ENCODE measurements around the gene CDK5RAP3. TPM values are rescaled to one million over a fixed set of nuclear protein-coding genes. Genes with fewer than 3 reads are reported as not detected.

Gene CDK5RAP3
- total and polyA plus RNA-seq, 2 of the 13 experiments (the other 11 are each of a cell fraction or from before 2014, with no cell fraction given), result 128 to 154 TPM

DNA sequence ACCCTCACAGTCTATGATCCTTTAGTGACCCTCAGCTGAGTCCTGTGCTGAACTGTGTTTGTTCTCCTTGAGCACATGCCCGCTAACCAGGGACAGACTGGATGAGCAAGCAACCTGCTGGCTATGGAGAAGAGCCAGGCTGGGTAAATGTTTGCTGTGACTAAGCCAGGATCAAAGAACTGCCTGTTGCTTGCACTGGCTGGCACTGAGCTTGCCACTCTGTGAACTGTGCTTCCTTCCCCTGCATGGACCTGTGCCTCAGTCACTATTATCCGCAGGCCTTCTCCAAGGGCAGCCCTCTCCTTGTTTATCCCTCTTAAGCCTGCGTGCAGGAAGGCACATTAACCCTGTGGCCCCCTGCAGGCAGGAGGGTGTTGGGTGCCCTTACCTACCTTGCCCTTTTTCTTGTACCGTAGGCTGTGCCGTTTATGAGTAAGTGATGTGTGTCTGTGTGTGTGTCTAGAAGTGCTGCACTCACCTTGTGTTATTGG lies 22.2 kb upstream of the CDK5RAP3 start (continued):
- TF ChIP-seq MAZ (IDR thresholded peaks at IDR 0.05; ENCODE audit: borderline replicate concordance, low read depth, low read length), result 0 out of 2 replicates have a peak, but pooled peaks have one; percentile 22
- TF ChIP-seq MAZ (CRISPR knock-in tag; IDR thresholded peaks at IDR 0.05; ENCODE audit: low read depth), result no peak
- TF ChIP-seq FOXA3 (CRISPR knock-in tag; IDR thresholded peaks at IDR 0.05), result peak; percentile 70
- TF ChIP-seq, protein P1, sequence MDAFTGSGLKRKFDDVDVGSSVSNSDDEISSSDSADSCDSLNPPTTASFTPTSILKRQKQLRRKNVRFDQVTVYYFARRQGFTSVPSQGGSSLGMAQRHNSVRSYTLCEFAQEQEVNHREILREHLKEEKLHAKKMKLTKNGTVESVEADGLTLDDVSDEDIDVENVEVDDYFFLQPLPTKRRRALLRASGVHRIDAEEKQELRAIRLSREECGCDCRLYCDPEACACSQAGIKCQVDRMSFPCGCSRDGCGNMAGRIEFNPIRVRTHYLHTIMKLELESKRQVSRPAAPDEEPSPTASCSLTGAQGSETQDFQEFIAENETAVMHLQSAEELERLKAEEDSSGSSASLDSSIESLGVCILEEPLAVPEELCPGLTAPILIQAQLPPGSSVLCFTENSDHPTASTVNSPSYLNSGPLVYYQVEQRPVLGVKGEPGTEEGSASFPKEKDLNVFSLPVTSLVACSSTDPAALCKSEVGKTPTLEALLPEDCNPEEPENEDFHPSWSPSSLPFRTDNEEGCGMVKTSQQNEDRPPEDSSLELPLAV (CRISPR knock-in tag; conservative IDR thresholded peaks at IDR 0.05; ENCODE audit: low read depth), result no peak
- TF ChIP-seq, protein P2, sequence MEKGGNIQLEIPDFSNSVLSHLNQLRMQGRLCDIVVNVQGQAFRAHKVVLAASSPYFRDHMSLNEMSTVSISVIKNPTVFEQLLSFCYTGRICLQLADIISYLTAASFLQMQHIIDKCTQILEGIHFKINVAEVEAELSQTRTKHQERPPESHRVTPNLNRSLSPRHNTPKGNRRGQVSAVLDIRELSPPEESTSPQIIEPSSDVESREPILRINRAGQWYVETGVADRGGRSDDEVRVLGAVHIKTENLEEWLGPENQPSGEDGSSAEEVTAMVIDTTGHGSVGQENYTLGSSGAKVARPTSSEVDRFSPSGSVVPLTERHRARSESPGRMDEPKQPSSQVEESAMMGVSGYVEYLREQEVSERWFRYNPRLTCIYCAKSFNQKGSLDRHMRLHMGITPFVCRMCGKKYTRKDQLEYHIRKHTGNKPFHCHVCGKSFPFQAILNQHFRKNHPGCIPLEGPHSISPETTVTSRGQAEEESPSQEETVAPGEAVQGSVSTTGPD (CRISPR knock-in tag; IDR thresholded peaks at IDR 0.05), result no peak
- no peak for TF ChIP-seq SRSF1 (optimal IDR thresholded peaks at IDR 0.05; ENCODE audit: low read depth, low read length)
- peak; percentile 65 for TF ChIP-seq FOSL1 (CRISPR knock-in tag; IDR thresholded peaks at IDR 0.05; ENCODE audit: borderline replicate concordance)
- TF ChIP-seq, protein P3, sequence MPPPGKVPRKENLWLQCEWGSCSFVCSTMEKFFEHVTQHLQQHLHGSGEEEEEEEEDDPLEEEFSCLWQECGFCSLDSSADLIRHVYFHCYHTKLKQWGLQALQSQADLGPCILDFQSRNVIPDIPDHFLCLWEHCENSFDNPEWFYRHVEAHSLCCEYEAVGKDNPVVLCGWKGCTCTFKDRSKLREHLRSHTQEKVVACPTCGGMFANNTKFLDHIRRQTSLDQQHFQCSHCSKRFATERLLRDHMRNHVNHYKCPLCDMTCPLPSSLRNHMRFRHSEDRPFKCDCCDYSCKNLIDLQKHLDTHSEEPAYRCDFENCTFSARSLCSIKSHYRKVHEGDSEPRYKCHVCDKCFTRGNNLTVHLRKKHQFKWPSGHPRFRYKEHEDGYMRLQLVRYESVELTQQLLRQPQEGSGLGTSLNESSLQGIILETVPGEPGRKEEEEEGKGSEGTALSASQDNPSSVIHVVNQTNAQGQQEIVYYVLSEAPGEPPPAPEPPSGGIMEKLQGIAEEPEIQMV (CRISPR knock-in tag; IDR thresholded peaks at IDR 0.05; ENCODE audit: low read depth), result 0 out of 2 replicates have a peak, but pooled peaks have one; percentile 46
- TF ChIP-seq, protein P4, sequence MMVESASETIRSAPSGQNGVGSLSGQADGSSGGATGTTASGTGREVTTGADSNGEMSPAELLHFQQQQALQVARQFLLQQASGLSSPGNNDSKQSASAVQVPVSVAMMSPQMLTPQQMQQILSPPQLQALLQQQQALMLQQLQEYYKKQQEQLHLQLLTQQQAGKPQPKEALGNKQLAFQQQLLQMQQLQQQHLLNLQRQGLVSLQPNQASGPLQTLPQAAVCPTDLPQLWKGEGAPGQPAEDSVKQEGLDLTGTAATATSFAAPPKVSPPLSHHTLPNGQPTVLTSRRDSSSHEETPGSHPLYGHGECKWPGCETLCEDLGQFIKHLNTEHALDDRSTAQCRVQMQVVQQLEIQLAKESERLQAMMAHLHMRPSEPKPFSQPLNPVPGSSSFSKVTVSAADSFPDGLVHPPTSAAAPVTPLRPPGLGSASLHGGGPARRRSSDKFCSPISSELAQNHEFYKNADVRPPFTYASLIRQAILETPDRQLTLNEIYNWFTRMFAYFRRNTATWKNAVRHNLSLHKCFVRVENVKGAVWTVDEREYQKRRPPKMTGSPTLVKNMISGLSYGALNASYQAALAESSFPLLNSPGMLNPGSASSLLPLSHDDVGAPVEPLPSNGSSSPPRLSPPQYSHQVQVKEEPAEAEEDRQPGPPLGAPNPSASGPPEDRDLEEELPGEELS (CRISPR knock-in tag; IDR thresholded peaks at IDR 0.05), result peak; percentile 47
- TF ChIP-seq ZNF562 (CRISPR knock-in tag; IDR thresholded peaks at IDR 0.05; ENCODE audit: borderline replicate concordance), result no peak
- peak; percentile 79 for TF ChIP-seq MED1 (CRISPR knock-in tag; IDR thresholded peaks at IDR 0.05)
- TF ChIP-seq, protein P5, sequence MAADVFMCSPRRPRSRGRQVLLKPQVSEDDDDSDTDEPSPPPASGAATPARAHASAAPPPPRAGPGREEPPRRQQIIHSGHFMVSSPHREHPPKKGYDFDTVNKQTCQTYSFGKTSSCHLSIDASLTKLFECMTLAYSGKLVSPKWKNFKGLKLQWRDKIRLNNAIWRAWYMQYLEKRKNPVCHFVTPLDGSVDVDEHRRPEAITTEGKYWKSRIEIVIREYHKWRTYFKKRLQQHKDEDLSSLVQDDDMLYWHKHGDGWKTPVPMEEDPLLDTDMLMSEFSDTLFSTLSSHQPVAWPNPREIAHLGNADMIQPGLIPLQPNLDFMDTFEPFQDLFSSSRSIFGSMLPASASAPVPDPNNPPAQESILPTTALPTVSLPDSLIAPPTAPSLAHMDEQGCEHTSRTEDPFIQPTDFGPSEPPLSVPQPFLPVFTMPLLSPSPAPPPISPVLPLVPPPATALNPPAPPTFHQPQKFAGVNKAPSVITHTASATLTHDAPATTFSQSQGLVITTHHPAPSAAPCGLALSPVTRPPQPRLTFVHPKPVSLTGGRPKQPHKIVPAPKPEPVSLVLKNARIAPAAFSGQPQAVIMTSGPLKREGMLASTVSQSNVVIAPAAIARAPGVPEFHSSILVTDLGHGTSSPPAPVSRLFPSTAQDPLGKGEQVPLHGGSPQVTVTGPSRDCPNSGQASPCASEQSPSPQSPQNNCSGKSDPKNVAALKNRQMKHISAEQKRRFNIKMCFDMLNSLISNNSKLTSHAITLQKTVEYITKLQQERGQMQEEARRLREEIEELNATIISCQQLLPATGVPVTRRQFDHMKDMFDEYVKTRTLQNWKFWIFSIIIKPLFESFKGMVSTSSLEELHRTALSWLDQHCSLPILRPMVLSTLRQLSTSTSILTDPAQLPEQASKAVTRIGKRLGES (CRISPR knock-in tag; IDR thresholded peaks at IDR 0.05; ENCODE audit: borderline replicate concordance), result no peak
- TF ChIP-seq, protein P6, sequence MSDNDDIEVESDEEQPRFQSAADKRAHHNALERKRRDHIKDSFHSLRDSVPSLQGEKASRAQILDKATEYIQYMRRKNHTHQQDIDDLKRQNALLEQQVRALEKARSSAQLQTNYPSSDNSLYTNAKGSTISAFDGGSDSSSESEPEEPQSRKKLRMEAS (IDR thresholded peaks at IDR 0.05), result peak; percentile 86
- TF ChIP-seq POLR2A (IDR thresholded peaks at IDR 0.05; ENCODE audit: insufficient read depth in 1 of 2, low read depth in 2 of 2, low read length in 2 of 2), result peak in 1 of 2 experiments; percentile 45; a peak in 1 of 4 replicates
- TF ChIP-seq MED8 (CRISPR knock-in tag; IDR thresholded peaks at IDR 0.05; ENCODE audit: insufficient replicate concordance), result no peak
- TF ChIP-seq PAF1 (CRISPR knock-in tag; IDR thresholded peaks at IDR 0.05), result no peak
- peak; percentile 89 for TF ChIP-seq RARA (CRISPR knock-in tag; IDR thresholded peaks at IDR 0.05)
- TF ChIP-seq SUZ12 (IDR thresholded peaks at IDR 0.05; ENCODE audit: low read depth, low read length), result no peak
- TF ChIP-seq, protein P7, sequence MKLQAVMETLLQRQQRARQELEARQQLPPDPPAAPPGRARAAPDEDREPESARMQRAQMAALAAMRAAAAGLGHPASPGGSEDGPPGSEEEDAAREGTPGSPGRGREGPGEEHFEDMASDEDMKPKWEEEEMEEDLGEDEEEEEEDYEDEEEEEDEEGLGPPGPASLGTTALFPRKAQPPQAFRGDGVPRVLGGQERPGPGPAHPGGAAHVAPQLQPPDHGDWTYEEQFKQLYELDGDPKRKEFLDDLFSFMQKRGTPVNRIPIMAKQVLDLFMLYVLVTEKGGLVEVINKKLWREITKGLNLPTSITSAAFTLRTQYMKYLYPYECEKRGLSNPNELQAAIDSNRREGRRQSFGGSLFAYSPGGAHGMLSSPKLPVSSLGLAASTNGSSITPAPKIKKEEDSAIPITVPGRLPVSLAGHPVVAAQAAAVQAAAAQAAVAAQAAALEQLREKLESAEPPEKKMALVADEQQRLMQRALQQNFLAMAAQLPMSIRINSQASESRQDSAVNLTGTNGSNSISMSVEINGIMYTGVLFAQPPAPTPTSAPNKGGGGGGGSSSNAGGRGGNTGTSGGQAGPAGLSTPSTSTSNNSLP (IDR thresholded peaks at IDR 0.05; ENCODE audit: low read depth, low read length), result no peak
